K562 (cell line): ENCODE results near the gene PRR19. TPM values are rescaled to one million over a fixed set of nuclear protein-coding genes. Genes with fewer than 3 reads are reported as not detected.

Experiments used
- ATAC-seq: fragments of 200-7000 bp; cut with Tn5 transposase; 3 replicates; pipeline ENCODE4 v1.9.1; 2020; ENCODE audit warnings: moderate library complexity
- BruUV-seq: library from RNA; stranded (reverse); fragments of 400-500 nt; replicated peaks from 2 replicates; lab custom pipeline; 2021; lab: Mats Ljungman, UMichigan
- CTCF ChIA-PET: fragments of 300-600 bp; formaldehyde crosslinking; extraction: SDS; loops from one replicate; lab custom pipeline; 2021; ENCODE audit warnings: low intra/inter-chr PET ratio; lab: Yijun Ruan, JAX
- POLR2A ChIA-PET: fragments of 300-600, 350-650 bp; sonication (Branson Sonifier 250); formaldehyde crosslinking; extraction: SDS; loops from one replicate; lab custom pipeline; 2021; ENCODE audit warnings: antibody characterized with exemption, inconsistent platforms; lab: Yijun Ruan, JAX
- DNase-seq, 4 experiments: peaks; one replicate each; pipeline versions ENCODE4 v3.0.0 to v3.0.0-alpha.2; 2011 to 2018; ENCODE audit warnings: low spot score in 3 of 4, mixed read lengths in 3 of 4; ENCODE audit errors: extremely low read depth in 1 of 4
- FAIRE-seq: peaks from 2 replicates; lab custom pipeline; 2011; peaks lifted over from hg19 to GRCh38; lab: Jason Lieb, UNC
- H2AFZ ChIP-seq: 2 replicates; pipeline ENCODE4 v1.6.0; 2011; ENCODE audit warnings: low read depth, low read length, control low read depth, inconsistent platforms
- H3K27ac ChIP-seq: fragments of 200-600 bp; 3 replicates; pipeline ENCODE4 v1.8.0; 2011; ENCODE audit warnings: low read depth, mild to moderate bottlenecking, control low read depth, inconsistent platforms, low read length, moderate library complexity, mixed read lengths; ENCODE audit errors: extremely low read depth
- H3K27me3 ChIP-seq, 2 experiments: fragments of 300-600 bp in 1 of 2; 2 replicates in 1 of 2; 3 replicates in 1 of 2; pipeline versions ENCODE4 v1.6.0 to v1.8.0; 2011; ENCODE audit warnings: inconsistent platforms in 2 of 2, low read length in 2 of 2, mild to moderate bottlenecking in 1 of 2, mixed read lengths in 1 of 2, moderate library complexity in 1 of 2; ENCODE audit not compliant: control insufficient read depth in 2 of 2, insufficient read depth in 2 of 2
- H3K36me3 ChIP-seq: fragments of 300-600 bp; 3 replicates; pipeline ENCODE4 v1.8.0; 2011; ENCODE audit warnings: mild to moderate bottlenecking, low read length, inconsistent platforms; ENCODE audit not compliant: control insufficient read depth, insufficient read depth
- H3K4me1 ChIP-seq, 2 experiments: fragments of 200-600 bp in 1 of 2; replicated peaks in 1 of 2; 2 replicates in 1 of 2; 3 replicates in 1 of 2; pipeline versions ENCODE4 v1.5.1 to v1.8.0; 2011; ENCODE audit warnings: inconsistent platforms in 2 of 2, low read length in 2 of 2, mild to moderate bottlenecking in 1 of 2, mixed read lengths in 1 of 2, moderate library complexity in 1 of 2; ENCODE audit not compliant: control insufficient read depth in 2 of 2, insufficient read depth in 2 of 2
- H3K4me2 ChIP-seq: 2 replicates; pipeline ENCODE4 v1.6.1; 2011; ENCODE audit warnings: low read length, control low read depth, inconsistent platforms, mixed read lengths; ENCODE audit not compliant: insufficient read depth
- H3K4me3 ChIP-seq: fragments of 200-600 bp; sonication (generic), shearing (Covaris generic); 2 replicates; pipeline ENCODE4 v1.5.1; 2016; ENCODE audit warnings: control low read depth, inconsistent platforms
- H3K79me2 ChIP-seq: fragments of 200-600 bp; 3 replicates; pipeline ENCODE4 v1.8.0; 2011; ENCODE audit warnings: low read length, inconsistent platforms; ENCODE audit not compliant: control insufficient read depth, insufficient read depth
- H3K9ac ChIP-seq, 2 experiments: 2 replicates each; pipeline versions ENCODE4 v1.6.0 to v1.6.1; 2011; ENCODE audit warnings: low read depth in 2 of 2, low read length in 2 of 2, control low read depth in 1 of 2, inconsistent platforms in 1 of 2, mild to moderate bottlenecking in 1 of 2, mixed read lengths in 1 of 2; ENCODE audit not compliant: insufficient read depth in 1 of 2
- H3K9me1 ChIP-seq: one replicate; pipeline ENCODE4 v1.6.0; 2011; ENCODE audit warnings: inconsistent platforms, mild to moderate bottlenecking, low read length, moderate library complexity; ENCODE audit not compliant: control insufficient read depth, insufficient read depth
- H3K9me3 ChIP-seq: replicated peaks from 2 replicates; pipeline ENCODE4 v1.5.1; 2011; ENCODE audit warnings: low read depth, low read length, inconsistent platforms; ENCODE audit not compliant: control insufficient read depth, insufficient read depth
- H4K20me1 ChIP-seq: replicated peaks from 2 replicates; pipeline ENCODE4 v1.6.1; 2011; ENCODE audit warnings: low read length, inconsistent platforms, mixed read lengths; ENCODE audit not compliant: control insufficient read depth, insufficient read depth
- CXXC5 ChIP-seq: fragments of 250-450 bp; sonication (Bioruptor Pico); IDR thresholded peaks from 2 replicates; pipeline ENCODE4 v1.8.0; 2022; ENCODE audit warnings: inconsistent platforms, mild to moderate bottlenecking, moderate library complexity
- FOXP1 ChIP-seq: sonication (generic); formaldehyde crosslinking; IDR thresholded peaks from 2 replicates; pipeline ENCODE4 v1.8.0; 2022; ENCODE audit warnings: mild to moderate bottlenecking, missing genetic modification reagents
- JUN ChIP-seq, 2 experiments: sonication (generic) in 1 of 2; formaldehyde crosslinking in 1 of 2; IDR thresholded peaks; 2 replicates each; pipeline versions ENCODE4 v1.6.1 to v1.8.0; 2012 to 2022; ENCODE audit warnings: borderline replicate concordance in 2 of 2, mild to moderate bottlenecking in 2 of 2, improper control_type of control experiment in 1 of 2, low read depth in 1 of 2, low read length in 1 of 2, missing genetic modification reagents in 1 of 2
- LCOR ChIP-seq: sonication (generic); formaldehyde crosslinking; IDR thresholded peaks from 2 replicates; pipeline ENCODE4 v1.8.0; 2022; ENCODE audit warnings: mild to moderate bottlenecking, missing genetic modification reagents
- MAZ ChIP-seq, 2 experiments: fragments of 450-650 bp in 1 of 2; sonication (generic) in 1 of 2; formaldehyde crosslinking; IDR thresholded peaks in 1 of 2; conservative IDR thresholded peaks in 1 of 2; 2 replicates each; pipeline versions ENCODE4 v1.4.0 to v1.5.0; 2020; ENCODE audit warnings: mild to moderate bottlenecking in 1 of 2, missing genetic modification reagents in 1 of 2
- NEUROD1 ChIP-seq: fragments of 150-350 bp; IDR thresholded peaks from 2 replicates; pipeline ENCODE4 v1.6.1; 2014; ENCODE audit warnings: borderline replicate concordance, low read length, low read depth; ENCODE audit not compliant: partially characterized antibody
- PTTG1 ChIP-seq: fragments of 450-650 bp; IDR thresholded peaks from 2 replicates; pipeline ENCODE4 v1.6.1; 2016; ENCODE audit warnings: low read depth, mild to moderate bottlenecking, missing genetic modification characterization, missing compliant biosample characterization
- RB1 ChIP-seq: fragments of 450-650 bp; IDR thresholded peaks from 2 replicates; pipeline ENCODE4 v1.6.1; 2017; ENCODE audit warnings: low read depth, mild to moderate bottlenecking
- SIN3A ChIP-seq, 2 experiments: fragments of 150-350 bp in 1 of 2; IDR thresholded peaks; 2 replicates each; pipeline ENCODE4 v1.6.1; 2011 to 2016; ENCODE audit warnings: borderline replicate concordance in 2 of 2, low read depth in 2 of 2, low read length in 2 of 2, mild to moderate bottlenecking in 2 of 2, moderate library complexity in 2 of 2; ENCODE audit not compliant: control insufficient read depth in 1 of 2
- SIX5 ChIP-seq, 2 experiments: IDR thresholded peaks; 2 replicates each; pipeline ENCODE4 v1.6.1; 2011; ENCODE audit warnings: low read length in 2 of 2, borderline replicate concordance in 1 of 2, low read depth in 1 of 2, mild to moderate bottlenecking in 1 of 2, moderate library complexity in 1 of 2; ENCODE audit not compliant: insufficient read depth in 1 of 2
- SMAD4 ChIP-seq: fragments of 250-450 bp; sonication (Bioruptor Pico); conservative IDR thresholded peaks from 2 replicates; pipeline ENCODE4 v1.8.0; 2021; ENCODE audit warnings: inconsistent platforms, mild to moderate bottlenecking, moderate library complexity
- SMC3 ChIP-seq: conservative IDR thresholded peaks from 2 replicates; pipeline ENCODE4 v1.6.1; 2011; ENCODE audit warnings: low read depth, low read length, improper control_type of control experiment; ENCODE audit not compliant: insufficient read depth
- TBL1XR1 ChIP-seq, 2 experiments: IDR thresholded peaks; 2 replicates each; pipeline ENCODE4 v1.6.1; 2012; ENCODE audit warnings: improper control_type of control experiment in 2 of 2, low read length in 2 of 2, mild to moderate bottlenecking in 1 of 2
- TEAD1 ChIP-seq, 2 experiments: fragments of 450-650 bp in 1 of 2; sonication (generic) in 1 of 2; formaldehyde crosslinking; IDR thresholded peaks; 2 replicates each; pipeline versions ENCODE4 v1.4.0 to v1.8.0; 2020 to 2022; ENCODE audit warnings: mild to moderate bottlenecking in 2 of 2, missing genetic modification reagents in 1 of 2
- THAP12 ChIP-seq: fragments of 250-450 bp; sonication (Bioruptor Pico); IDR thresholded peaks from 2 replicates; pipeline ENCODE4 v1.9.0; 2021; ENCODE audit warnings: mild to moderate bottlenecking, inconsistent platforms
- XRCC5 ChIP-seq: fragments of 200-400 bp; formaldehyde crosslinking; IDR thresholded peaks from 2 replicates; pipeline ENCODE4 v1.6.1; 2017; ENCODE audit warnings: low read depth, mild to moderate bottlenecking, low read length
- ZNF644 ChIP-seq: fragments of 200-800 bp; sonication (Bioruptor generic); IDR thresholded peaks from 2 replicates; pipeline ENCODE4 v1.6.1; 2016; ENCODE audit warnings: low read depth, missing genetic modification characterization, missing compliant biosample characterization
- ZNF717 ChIP-seq: fragments of 250-450 bp; sonication (Bioruptor Pico); IDR thresholded peaks from 2 replicates; pipeline ENCODE4 v1.5.0; 2021
- WGBS: fragments of 100-300 bp; shearing (Covaris generic); methylation state at CpG from one replicate; pipeline ENCODE4 v1.1.6; 2016; ENCODE audit warnings: low coverage, mixed read lengths; ENCODE audit not compliant: insufficient coverage; ENCODE audit errors: missing lambda C conversion rate; 5-methylcytosine and 5-hydroxymethylcytosine counted together
- in situ Hi-C: fragments of 300-500 bp; cut with MboI; formaldehyde crosslinking; loops from 4 replicates; pipeline ENCODE4 v1.15.0; 2018; ENCODE audit warnings: inconsistent platforms, mixed read lengths
- intact Hi-C: fragments of 100-400 bp; cut with micrococcal nuclease; formaldehyde crosslinking; loops from 2 replicates; pipeline ENCODE4 v1.14.2; 2022
- polyA plus RNA-seq, 8 experiments: library from polyadenylated mRNA; depleted of rRNA in 4 of 8; stranded (reverse) in 5 of 8; unstranded in 3 of 8; fragments of >200 nt; fragmentation: Nextera tagmentation in 2 of 8; fragmentation: Illumina TruSeq in 1 of 8; extraction: Ambion mirVana in 2 of 8; extraction: Trizol in 1 of 8; gene quantifications; 2 replicates each; pipeline versions ENCODE4 v1.2.1 to v1.2.3, GENCODE V29; 2011 to 2014; ENCODE audit warnings: inconsistent platforms in 1 of 8, missing spikeins in 1 of 8
- total RNA-seq, 7 experiments: library from RNA; depleted of rRNA in 6 of 7; stranded (reverse); fragments of >200 nt in 6 of 7; fragmentation: Illumina TruSeq in 2 of 7; extraction: Trizol in 2 of 7; gene quantifications; 2 replicates each; pipeline versions ENCODE4 v1.2.1 to v1.2.3, GENCODE V29; 2011 to 2021; ENCODE audit warnings: low replicate concordance in 1 of 7

PRR19 gene
- total and polyA plus RNA-seq, 9 of the 15 experiments (the other 6 are each of a cell fraction or from before 2014, with no cell fraction given): 0.10 to 1.6 (median 0.54) TPM

- Histone ChIP-seq H3K79me2 (peaks cover 24% of the 10 kb centered on the region), H3K36me3 (peaks cover 22% of the 10 kb centered on the region; the same call in 2 of the 3 replicates), H3K9me1 (no peaks in the 10 kb centered on the region), H2AFZ (peak overlapping the region; percentile 97), H3K9ac (peak overlapping the region; percentile 98 to 99), H3K27me3 (no peaks in the 10 kb centered on the region), H3K4me3 (peak overlapping the region; percentile 54), H3K4me2 (peak overlapping the region; percentile 96), H4K20me1 (no peaks in the 10 kb centered on the region), H3K4me1 (peaks cover 17 to 45% of the 10 kb centered on the region in 2 experiments), H3K27ac (peak overlapping the region; percentile 98), H3K9me3 (no peaks in the 10 kb centered on the region)
- FAIRE-seq: no peak
- intact Hi-C loops (loop anchor here (2.0 kb wide), 1 partner anchor 13 kb away; the partner anchor contains the start of gene ERF), in situ Hi-C loops (no loop called here)
- ChIA-PET CTCF (no interaction called here), POLR2A (interaction anchor here (1.0 to 1.1 kb wide), 2 partner anchors 11 to 25 kb away, joined by 3 to 4 read pairs; no protein-coding TSS in a partner anchor)
- peak; percentile 88 to 100 (median 93) for DNase-seq
- WGBS: under 1% methylated on average over 45 of the region's 46 CpGs
- no TSS peak for BruUV-seq
- ATAC-seq: peak; percentile 84
- 0 out of 2 replicates have a peak, but pooled peaks have one; percentile 27 for TF ChIP-seq XRCC5
- 0 out of 2 replicates have a peak, but pooled peaks have one; percentile 59 for TF ChIP-seq FOXP1 (CRISPR knock-in tag)
- peak; percentile 62 for TF ChIP-seq NEUROD1
- peak; percentile 68; the same call in 1 of the 2 replicates for TF ChIP-seq SMAD4 (CRISPR knock-in tag)
- TF ChIP-seq THAP12 (CRISPR knock-in tag): peak; percentile 84
- TF ChIP-seq JUN (IDR thresholded peaks at IDR 0.05; ENCODE audit: borderline replicate concordance, low read depth, low read length): peak; percentile 99
- peak; percentile 97 for TF ChIP-seq JUN (CRISPR knock-in tag; IDR thresholded peaks at IDR 0.05; ENCODE audit: borderline replicate concordance)
- TF ChIP-seq LCOR (CRISPR knock-in tag): 0 out of 2 replicates have a peak, but pooled peaks have one; percentile 51
- 0 out of 2 replicates have a peak, but pooled peaks have one; percentile 16 for TF ChIP-seq SMC3
- TF ChIP-seq PTTG1: no peak
- TF ChIP-seq TEAD1 (CRISPR knock-in tag; IDR thresholded peaks at IDR 0.05): 0 out of 4 replicates have a peak, but pooled peaks of 1 of the 2 experiments have one; percentile 46
- no peak for TF ChIP-seq SIX5 (IDR thresholded peaks at IDR 0.05; ENCODE audit: borderline replicate concordance in 1 of 2, insufficient read depth in 1 of 2, low read depth in 1 of 2, low read length in 2 of 2)
- peak; percentile 35 to 65; a peak in 2 of 4 replicates for TF ChIP-seq TBL1XR1 (IDR thresholded peaks at IDR 0.05; ENCODE audit: low read length in 2 of 2)
- no peak for TF ChIP-seq ZNF717 (CRISPR knock-in tag)
- TF ChIP-seq ZNF644 (tag): peak; percentile 72; the same call in 1 of the 2 replicates
- TF ChIP-seq CXXC5 (CRISPR knock-in tag): peak; percentile 75
- peak in 1 of 2 experiments; percentile 76; a peak in 3 of 4 replicates for TF ChIP-seq MAZ (CRISPR knock-in tag; conservative IDR thresholded peaks at IDR 0.05 in 1 of 2, IDR thresholded peaks at IDR 0.05 in 1 of 2)
- TF ChIP-seq RB1: peak; percentile 17; the same call in 1 of the 2 replicates
- TF ChIP-seq SIN3A (IDR thresholded peaks at IDR 0.05; ENCODE audit: borderline replicate concordance in 2 of 2, control insufficient read depth in 1 of 2, low read depth in 2 of 2, low read length in 2 of 2): 0 out of 4 replicates have a peak, but pooled peaks of 1 of the 2 experiments have one; percentile 19
Measured at GRCh38 chr19:42268142-42268703, 33.7 kb upstream of the PRR19 start.
